Panc1 (cell line): ENCODE data around the gene JOSD1. TPM values are rescaled to one million over a fixed set of nuclear protein-coding genes. Genes with fewer than 3 reads are reported as not detected.

ENCODE experiments used
- ATAC-seq: fragments of 200-7000 bp; cut with Tn5 transposase; 2 replicates; pipeline ENCODE4 v1.9.1; 2020; ENCODE audit warnings: mild to moderate bottlenecking, moderate library complexity
- BruUV-seq: library from RNA; stranded (reverse); fragments of 400-500 nt; replicated peaks from 2 replicates; lab custom pipeline; 2021; lab: Mats Ljungman, UMichigan
- CTCF ChIA-PET: fragments of 300-600 bp; sonication (Branson Sonifier 250); formaldehyde crosslinking; loops from one replicate; lab custom pipeline; 2022; ENCODE audit warnings: antibody characterized with exemption; lab: Charles Lee
- POLR2A ChIA-PET: fragments of 300-600 bp; sonication (Branson Sonifier 250); formaldehyde crosslinking; loops from one replicate; lab custom pipeline; 2022; ENCODE audit warnings: antibody characterized with exemption; lab: Charles Lee
- DNase-seq: peaks from one replicate; pipeline ENCODE4 v3.0.0-alpha.2; 2010; ENCODE audit warnings: low read depth, low spot score
- H3K27ac ChIP-seq: 2 replicates; pipeline ENCODE4 v1.5.1; 2011; ENCODE audit warnings: mild to moderate bottlenecking, low read length, inconsistent platforms
- H3K27me3 ChIP-seq: fragments of 200-500 bp; sonication (Bioruptor generic); 2 replicates; pipeline ENCODE4 v1.6.0; 2014; ENCODE audit warnings: low read length, inconsistent platforms; ENCODE audit not compliant: control insufficient read depth, insufficient read depth
- H3K36me3 ChIP-seq: fragments of 200-500 bp; sonication (Bioruptor generic); 2 replicates; pipeline ENCODE4 v1.5.1; 2014; ENCODE audit warnings: inconsistent platforms, mild to moderate bottlenecking, low read length, moderate library complexity; ENCODE audit not compliant: control insufficient read depth, insufficient read depth
- H3K4me1 ChIP-seq: 2 replicates; pipeline ENCODE4 v1.5.1; 2011; ENCODE audit warnings: inconsistent platforms, mild to moderate bottlenecking, low read length, moderate library complexity; ENCODE audit not compliant: control insufficient read depth, insufficient read depth
- H3K4me3 ChIP-seq, 2 experiments: 2 replicates each; pipeline ENCODE4 v1.5.1; 2011 to 2012; ENCODE audit warnings: low read depth in 2 of 2, low read length in 2 of 2, mild to moderate bottlenecking in 2 of 2, inconsistent platforms in 1 of 2, moderate library complexity in 1 of 2
- H3K9me3 ChIP-seq: fragments of 200-500 bp; sonication (Bioruptor generic); 2 replicates; pipeline ENCODE4 v1.5.1; 2014; ENCODE audit warnings: low read depth, mild to moderate bottlenecking, inconsistent platforms, low read length, moderate library complexity; ENCODE audit not compliant: control insufficient read depth, insufficient read depth
- CTCF ChIP-seq: fragments of 450-650 bp; IDR thresholded peaks from 2 replicates; pipeline ENCODE4 v1.5.1; 2017; ENCODE audit warnings: mild to moderate bottlenecking
- POLR2AphosphoS5 ChIP-seq: IDR thresholded peaks from 2 replicates; pipeline ENCODE4 v1.6.1; 2012; ENCODE audit warnings: mild to moderate bottlenecking, low read depth, low read length, moderate library complexity
- REST ChIP-seq, 2 experiments: IDR thresholded peaks; 2 replicates each; pipeline ENCODE4 v1.6.1; 2011 to 2012; ENCODE audit warnings: low read depth in 2 of 2, control low read depth in 1 of 2, low read length in 1 of 2, mild to moderate bottlenecking in 1 of 2, moderate library complexity in 1 of 2; ENCODE audit not compliant: insufficient read depth in 1 of 2
- SIN3A ChIP-seq: IDR thresholded peaks from 2 replicates; pipeline ENCODE4 v1.6.1; 2012; ENCODE audit warnings: low read depth, mild to moderate bottlenecking, low read length, moderate library complexity, borderline replicate concordance; ENCODE audit not compliant: insufficient read depth
- TCF7L2 ChIP-seq: IDR thresholded peaks from 2 replicates; pipeline ENCODE4 v1.6.1; 2011; ENCODE audit warnings: mild to moderate bottlenecking, low read depth, low read length, inconsistent platforms
- in situ Hi-C: cut with HindIII; loops from 2 replicates; pipeline ENCODE4 v1.10.0; 2016; ENCODE audit warnings: low sequenced_read_pairs, low pct_unique_long_range_greater_than_20kb
- intact Hi-C: fragments of 100-400 bp; cut with micrococcal nuclease; formaldehyde crosslinking; loops from one replicate; pipeline ENCODE4 v1.10.0; 2022; ENCODE audit not compliant: unreplicated experiment
- total RNA-seq: library from RNA; stranded (reverse); gene quantifications from one replicate; pipeline ENCODE4 v1.2.1, GENCODE V29; 2021; ENCODE audit not compliant: unreplicated experiment

JOSD1 gene
- total RNA-seq, 1 experiment from 2014 or later = 35.1 TPM

DNA sequence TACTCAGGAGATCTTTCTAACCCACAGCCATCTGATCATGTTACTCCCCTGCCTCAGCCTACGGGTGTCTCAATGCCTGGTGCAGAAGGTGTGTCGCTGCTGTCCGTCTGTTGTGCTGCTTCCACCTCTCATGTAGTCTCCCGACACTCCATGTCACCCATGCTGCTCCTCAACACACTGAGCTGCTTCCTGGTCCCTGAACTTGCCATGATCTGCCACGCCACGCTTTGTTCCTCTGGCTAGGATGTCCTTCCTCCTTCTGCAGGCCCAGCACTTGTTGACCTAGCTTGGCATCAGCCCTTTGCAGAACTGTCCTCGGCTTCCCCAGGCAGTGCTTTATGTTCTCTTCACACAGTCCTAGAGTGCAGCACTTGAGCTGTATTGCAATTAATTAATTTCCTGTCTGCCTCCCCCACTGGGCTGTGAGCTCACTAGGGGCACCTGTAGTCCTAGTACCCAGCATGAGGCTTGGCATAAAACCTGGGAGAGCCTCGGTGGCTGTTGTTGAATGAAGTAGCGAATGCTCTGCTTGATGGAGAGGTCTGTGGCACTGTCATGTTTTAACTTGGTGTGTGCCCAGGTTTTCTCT, 14.5 kb upstream of the JOSD1 start:
- no peak overlapping the region for H3K4me3 ChIP-seq
- ChIA-PET CTCF (no interaction called here), POLR2A (no interaction called here)
- intact Hi-C loops (no loop called here), in situ Hi-C loops (no loop called here)
- TF ChIP-seq SIN3A (no peak), POLR2AphosphoS5 (no peak), CTCF (no peak), TCF7L2 (no peak), REST (IDR thresholded peaks at IDR 0.05; ENCODE audit: insufficient read depth in 1 of 2, low read depth in 2 of 2, low read length in 1 of 2) (no peak)
- H3K36me3 ChIP-seq = no peaks in the 10 kb centered on the region
- peaks cover 4% of the 10 kb centered on the region for H3K4me1 ChIP-seq
- DNase-seq = no peak
- H3K27ac ChIP-seq = no peak overlapping the region
- ATAC-seq = no peak
- no TSS peak for BruUV-seq
- H3K9me3 ChIP-seq = no peaks in the 10 kb centered on the region
- H3K27me3 ChIP-seq = no peaks in the 10 kb centered on the region

GRCh38 chr22:38713921-38714320, 13.2 kb upstream of the JOSD1 start:
- POLR2A ChIA-PET = no interaction called here
- no peak overlapping the region for H3K4me3 ChIP-seq
- ATAC-seq (no peak), DNase-seq (no peak)
- TF ChIP-seq TCF7L2 (no peak), POLR2AphosphoS5 (no peak), CTCF (no peak), REST (IDR thresholded peaks at IDR 0.05; ENCODE audit: insufficient read depth in 1 of 2, low read depth in 2 of 2, low read length in 1 of 2) (no peak), SIN3A (no peak)
- H3K9me3 ChIP-seq = no peaks in the 10 kb centered on the region
- no TSS peak for BruUV-seq
- H3K36me3 ChIP-seq = no peaks in the 10 kb centered on the region
- H3K27me3 ChIP-seq = no peaks in the 10 kb centered on the region
- in situ Hi-C loops = no loop called here
- CTCF ChIA-PET = no interaction called here
- peaks cover 4% of the 10 kb centered on the region for H3K4me1 ChIP-seq
- intact Hi-C loops = no loop called here
- H3K27ac ChIP-seq = no peak overlapping the region
